ENCODE results near the gene MICAL2.

MICAL2 gene

DNA sequence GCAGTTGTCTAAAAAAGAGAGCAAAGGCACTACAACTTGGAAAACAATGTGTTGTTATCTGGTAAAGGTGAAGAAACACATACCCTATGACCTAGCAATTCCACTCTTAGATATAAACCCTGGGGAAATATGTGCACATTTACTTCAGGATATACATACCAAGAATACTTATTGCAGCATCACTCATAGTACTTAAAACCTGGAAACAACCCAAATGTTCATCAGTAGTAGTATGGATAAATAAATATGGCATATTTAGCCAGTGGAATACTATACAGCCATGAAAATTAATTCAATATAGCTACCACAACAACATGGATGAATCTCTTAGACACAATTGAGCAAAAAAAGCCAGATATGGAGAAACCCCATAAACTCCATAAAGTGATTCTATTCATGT, 26.1 kb upstream of the MICAL2 start:
- Histone ChIP-seq H3K4me1 (ENCODE audit: low read length) (peaks cover 8% of the 10 kb centered on the region), H4K20me1 (ENCODE audit: insufficient read depth, low read length) (no peaks in the 10 kb centered on the region), H3K27ac (ENCODE audit: low read length) (no peak overlapping the region), H3K79me2 (ENCODE audit: low read length) (no peaks in the 10 kb centered on the region), H3K27me3 (ENCODE audit: low read depth, low read length) (no peaks in the 10 kb centered on the region), H3K4me3 (ENCODE audit: low read length) (no peak overlapping the region), H2AFZ (ENCODE audit: low read depth, low read length) (no peak overlapping the region), H3K9ac (ENCODE audit: low read length) (no peak overlapping the region), H3K4me2 (ENCODE audit: low read length) (no peak overlapping the region), H3K36me3 (replicated peaks; ENCODE audit: low read depth, low read length) (no peaks in the 10 kb centered on the region), H3K9me3 (ENCODE audit: insufficient read depth, low read length) (no peaks in the 10 kb centered on the region)
- no peak for TF ChIP-seq CTCF (IDR thresholded peaks at IDR 0.05; ENCODE audit: low read depth, low read length)
- no peak for TF ChIP-seq EZH2phosphoT487 (IDR thresholded peaks at IDR 0.05; ENCODE audit: low read depth)

- TF ChIP-seq CTCF (IDR thresholded peaks at IDR 0.05; ENCODE audit: low read depth, low read length), result no peak
- TF ChIP-seq EZH2phosphoT487 (IDR thresholded peaks at IDR 0.05; ENCODE audit: low read depth), result no peak
- no peak overlapping the region for H3K4me2 ChIP-seq (ENCODE audit: low read length)
- H3K27me3 ChIP-seq (ENCODE audit: low read depth, low read length), result no peaks in the 10 kb centered on the region
- no peak overlapping the region for H2AFZ ChIP-seq (ENCODE audit: low read depth, low read length)
- H3K4me1 ChIP-seq (ENCODE audit: low read length), result peaks cover 19% of the 10 kb centered on the region
- H3K4me3 ChIP-seq (ENCODE audit: low read length), result no peak overlapping the region
- no peaks in the 10 kb centered on the region for H4K20me1 ChIP-seq (ENCODE audit: insufficient read depth, low read length)
- no peak overlapping the region for H3K27ac ChIP-seq (ENCODE audit: low read length)
- H3K79me2 ChIP-seq (ENCODE audit: low read length), result no peaks in the 10 kb centered on the region
- H3K9me3 ChIP-seq (ENCODE audit: insufficient read depth, low read length), result no peaks in the 10 kb centered on the region
- no peaks in the 10 kb centered on the region for H3K36me3 ChIP-seq (replicated peaks; ENCODE audit: low read depth, low read length)
- H3K9ac ChIP-seq (ENCODE audit: low read length), result no peak overlapping the region
Observed at GRCh38 chr11:12085371-12086251, 24.8 kb upstream of the MICAL2 start.

GRCh38 chr11:12086271-12087074, 23.9 kb upstream of the MICAL2 start:
- H2AFZ ChIP-seq (ENCODE audit: low read depth, low read length), result no peak overlapping the region
- H3K27ac ChIP-seq (ENCODE audit: low read length), result no peak overlapping the region
- no peak overlapping the region for H3K9ac ChIP-seq (ENCODE audit: low read length)
- TF ChIP-seq EZH2phosphoT487 (IDR thresholded peaks at IDR 0.05; ENCODE audit: low read depth) (no peak), CTCF (IDR thresholded peaks at IDR 0.05; ENCODE audit: low read depth, low read length) (no peak)
- H3K4me1 ChIP-seq (ENCODE audit: low read length), result peaks cover 19% of the 10 kb centered on the region
- H3K4me2 ChIP-seq (ENCODE audit: low read length), result no peak overlapping the region
- no peaks in the 10 kb centered on the region for H3K27me3 ChIP-seq (ENCODE audit: low read depth, low read length)
- no peaks in the 10 kb centered on the region for H3K9me3 ChIP-seq (ENCODE audit: insufficient read depth, low read length)
- no peaks in the 10 kb centered on the region for H3K79me2 ChIP-seq (ENCODE audit: low read length)
- H3K36me3 ChIP-seq (replicated peaks; ENCODE audit: low read depth, low read length), result no peaks in the 10 kb centered on the region
- H4K20me1 ChIP-seq (ENCODE audit: insufficient read depth, low read length), result no peaks in the 10 kb centered on the region
- no peak overlapping the region for H3K4me3 ChIP-seq (ENCODE audit: low read length)
